Thyroid gland (tissue), 4 donors: ENCODE results near the gene CXCL17.

Experiments used
- CTCF ChIP-seq, 6 experiments: fragments of 200-600 bp in 3 of 6; fragments of 450-650 bp in 3 of 6; sonication (generic) in 3 of 6; IDR thresholded peaks; one replicate each; pipeline ENCODE4 v1.5.1; 2016 to 2019; ENCODE audit warnings: antibody characterized with exemption in 6 of 6, mild to moderate bottlenecking in 2 of 6, inconsistent platforms in 1 of 6, moderate library complexity in 1 of 6
- POLR2A ChIP-seq, 2 donors: fragments of 450-650 bp; IDR thresholded peaks; one replicate each; pipeline ENCODE4 v1.6.1; 2017; ENCODE audit warnings: antibody characterized with exemption in 2 of 2, mild to moderate bottlenecking in 2 of 2, moderate library complexity in 1 of 2

- no peak for TF ChIP-seq CTCF (IDR thresholded peaks at IDR 0.05)
- TF ChIP-seq POLR2A (IDR thresholded peaks at IDR 0.05), result no peak
Measured at GRCh38 chr19:42477117-42477516, 34.4 kb upstream of the CXCL17 start.
